Left colon (tissue), 2 donors: ENCODE data around the gene LGR5. TPM values are rescaled to one million over a fixed set of nuclear protein-coding genes. Genes with fewer than 3 reads are reported as not detected.
A peak's percentile ranks its signal among the peaks of the same experiment; 100 is the strongest.
"Not testable (repeated sequence)": the region's sequence is repeated elsewhere in the genome, so short reads cannot be mapped to it uniquely, and the experiment has no call there.

Experiments
- ATAC-seq: fragments of 200-7000 bp; cut with Tn5 transposase; one replicate; pipeline ENCODE4 v1.9.1; 2020; ENCODE audit warnings: mild to moderate bottlenecking, moderate library complexity
- DNase-seq, 2 donors: peaks; one replicate each; pipeline ENCODE4 v3.0.0-alpha.2; 2020
- intact Hi-C, 2 donors: fragments of 100-400 bp; cut with DNase I in 1 of 2; cut with micrococcal nuclease in 1 of 2; formaldehyde crosslinking; loops; one replicate each; pipeline versions ENCODE4 v1.11.2 to v1.14.0; 2022; cut with DNase I, micrococcal nuclease
- total RNA-seq, 2 donors: library from RNA; stranded (reverse); fragmentation: NEBNext Ultra II Directional; extraction: Animal tissue kit (Norgen Biotek cat#: 25700); gene quantifications; one replicate each; pipeline ENCODE4 v1.2.1, GENCODE V29; 2021
- donor health status: DM: no; HTN: no; CAD: no.
- donor health status: DM: yes; HTN: yes; CAD: no.

Gene LGR5
- total RNA-seq, 2 donors from 2014 or later: 4.5 to 5.2 TPM

GRCh38 chr12:71536279-71536938 is 96.8 kb downstream of the LGR5 start:
- ATAC-seq: no peak
- no peak for DNase-seq
- intact Hi-C loops: no loop called here

GRCh38 chr12:71536939-71537622 is 97.5 kb downstream of the LGR5 start:
- intact Hi-C loops: no loop called here
- DNase-seq: no peak
- no peak for ATAC-seq

- ATAC-seq (no peak), DNase-seq (no peak)
- intact Hi-C loops: no loop called here
These were observed 99.2 kb downstream of the LGR5 start for GRCh38 chr12:71538807-71539206.

- no peak for ATAC-seq
- DNase-seq: no peak
- intact Hi-C loops: no loop called here
These were observed 102.0 kb downstream of the LGR5 start for GRCh38 chr12:71541583-71541982.

GRCh38 chr12:71546322-71546861 is 106.8 kb downstream of the LGR5 start:
- intact Hi-C loops: no loop called here
- DNase-seq: no peak
- no peak for ATAC-seq

GRCh38 chr12:71548893-71549292 is 109.3 kb downstream of the LGR5 start:
- DNase-seq (no peak), ATAC-seq (no peak)
- intact Hi-C loops: no loop called here

- DNase-seq (no peak), ATAC-seq (peak; percentile 26)
- intact Hi-C loops: loop anchor here in 1 of 2 donors (10.0 kb wide), 1 partner anchor 137 kb away; no protein-coding TSS in a partner anchor
These were observed 111.9 kb downstream of the LGR5 start for GRCh38 chr12:71551529-71551928.

GRCh38 chr12:71552728-71553501 is 113.3 kb downstream of the LGR5 start:
- no peak for DNase-seq
- no peak for ATAC-seq
- intact Hi-C loops: loop anchor here in 1 of 2 donors (10.0 kb wide), 1 partner anchor 138 kb away; no protein-coding TSS in a partner anchor

GRCh38 chr12:71555191-71555590 is 115.6 kb downstream of the LGR5 start:
- intact Hi-C loops: loop anchor here in 1 of 2 donors (10.0 kb wide), 1 partner anchor 140 kb away; no protein-coding TSS in a partner anchor
- ATAC-seq: no peak
- DNase-seq: no peak

- intact Hi-C loops: loop anchor here in 1 of 2 donors (10.0 kb wide), 1 partner anchor 141 kb away; no protein-coding TSS in a partner anchor
- ATAC-seq, DNase-seq: not testable (repeated sequence)
These were observed 116.2 kb downstream of the LGR5 start for GRCh38 chr12:71555789-71556188.

GRCh38 chr12:71556448-71556847 is 116.8 kb downstream of the LGR5 start:
- DNase-seq (no peak), ATAC-seq (no peak)
- intact Hi-C loops: loop anchor here in 1 of 2 donors (10.0 kb wide), 1 partner anchor 142 kb away; no protein-coding TSS in a partner anchor

- DNase-seq (no peak), ATAC-seq (no peak)
- intact Hi-C loops: loop anchor here in 1 of 2 donors (10.0 kb wide), 1 partner anchor 142 kb away; no protein-coding TSS in a partner anchor
These were observed 117.3 kb downstream of the LGR5 start for GRCh38 chr12:71556875-71557274.

GRCh38 chr12:71558445-71558844 is 118.8 kb downstream of the LGR5 start:
- DNase-seq (no peak), ATAC-seq (no peak)
- intact Hi-C loops: loop anchor here in 1 of 2 donors (10.0 kb wide), 1 partner anchor 144 kb away; no protein-coding TSS in a partner anchor

- ATAC-seq: no peak
- intact Hi-C loops: no loop called here
- no peak for DNase-seq
These were observed 123.3 kb downstream of the LGR5 start for GRCh38 chr12:71562676-71563595.

- DNase-seq (no peak), ATAC-seq (no peak)
- intact Hi-C loops: no loop called here
These were observed 125.9 kb downstream of the LGR5 start for GRCh38 chr12:71565535-71565934.

GRCh38 chr12:71566655-71567054 is 127.1 kb downstream of the LGR5 start:
- no peak for ATAC-seq
- intact Hi-C loops: no loop called here
- DNase-seq: no peak

- DNase-seq (no peak), ATAC-seq (no peak)
- intact Hi-C loops: no loop called here
These were observed 127.9 kb downstream of the LGR5 start for GRCh38 chr12:71567537-71567936.

GRCh38 chr12:71569885-71570284 is 130.3 kb downstream of the LGR5 start:
- ATAC-seq, intact Hi-C loops, DNase-seq: not testable (repeated sequence)
